Hepatocyte (in vitro differentiated cells): Measurements from ENCODE around the gene DOCK2.

ENCODE experiments used
- CTCF ChIP-seq: fragments of 200-600 bp; sonication (generic); IDR thresholded peaks from 2 replicates; pipeline ENCODE4 v1.5.1; 2016; ENCODE audit warnings: antibody characterized with exemption, mild to moderate bottlenecking; ENCODE audit not compliant: poor library complexity
- EZH2 ChIP-seq: fragments of 200-600 bp; sonication (generic); IDR thresholded peaks from 2 replicates; pipeline ENCODE4 v1.6.1; 2016; ENCODE audit warnings: antibody characterized with exemption, mild to moderate bottlenecking, borderline replicate concordance
- EZH2phosphoT487 ChIP-seq: fragments of 200-600 bp; sonication (generic); IDR thresholded peaks from one replicate; pipeline ENCODE4 v1.6.1; 2018; ENCODE audit warnings: antibody characterized with exemption, mild to moderate bottlenecking, low read depth, moderate library complexity; ENCODE audit not compliant: unreplicated experiment, severe bottlenecking

- no peak for TF ChIP-seq CTCF
- no peak for TF ChIP-seq EZH2phosphoT487
- no peak for TF ChIP-seq EZH2
These were observed 224.9 kb downstream of the DOCK2 start for GRCh38 chr5:169861934-169862333.
